Vagina (tissue), 2 donors: ENCODE measurements around the gene MRAS. TPM values are rescaled to one million over a fixed set of nuclear protein-coding genes. Genes with fewer than 3 reads are reported as not detected.

ENCODE experiments used
- DNase-seq, 2 donors: peaks; one replicate each; pipeline ENCODE4 v3.0.0-alpha.2; 2017; ENCODE audit errors: extremely low spot score in 2 of 2
- H3K27ac ChIP-seq: fragments of 200-600 bp; sonication (generic); one replicate; pipeline ENCODE4 v1.5.1; 2019
- H3K27me3 ChIP-seq: fragments of 200-600 bp; sonication (generic); one replicate; pipeline ENCODE4 v1.5.1; 2019
- H3K36me3 ChIP-seq, 2 donors: fragments of 200-600 bp; sonication (generic); one replicate each; pipeline ENCODE4 v1.5.1; 2017 to 2019
- H3K4me1 ChIP-seq: fragments of 200-600 bp; sonication (generic); one replicate; pipeline ENCODE4 v1.5.1; 2019
- H3K4me3 ChIP-seq, 2 donors: fragments of 200-600 bp; sonication (generic); 1 replicate in 1 of 2; 2 replicates in 1 of 2; pipeline ENCODE4 v1.5.1; 2016 to 2019
- H3K9me3 ChIP-seq: fragments of 200-600 bp; sonication (generic); one replicate; pipeline ENCODE4 v1.5.1; 2019
- POLR2A ChIP-seq, 2 donors: fragments of 450-650 bp; IDR thresholded peaks; one replicate each; pipeline ENCODE4 v1.6.1; 2017; ENCODE audit warnings: antibody characterized with exemption in 2 of 2, mild to moderate bottlenecking in 2 of 2, moderate library complexity in 2 of 2
- POLR2AphosphoS5 ChIP-seq, 2 donors: sonication (generic); formaldehyde crosslinking; IDR thresholded peaks; one replicate each; pipeline ENCODE4 v1.9.0; 2017; ENCODE audit warnings: antibody characterized with exemption in 2 of 2, mild to moderate bottlenecking in 2 of 2, low read depth in 1 of 2; ENCODE audit not compliant: insufficient read depth in 1 of 2
- intact Hi-C: fragments of 100-400 bp; cut with DNase I; formaldehyde crosslinking; loops from one replicate; pipeline ENCODE4 v1.15.1; 2023
- total RNA-seq: library from RNA; depleted of rRNA; stranded (reverse); fragments of >200 nt; gene quantifications from one replicate; pipeline ENCODE4 v1.2.3, GENCODE V29; 2016
- TF ChIP-seq, protein P1 (sequence below), 3 experiments: fragments of 450-650 bp in 2 of 3; fragments of 200-600 bp in 1 of 3; sonication (generic) in 1 of 3; IDR thresholded peaks; one replicate each; pipeline ENCODE4 v1.5.1; 2017 to 2019; ENCODE audit warnings: antibody characterized with exemption in 3 of 3, mild to moderate bottlenecking in 2 of 3, moderate library complexity in 2 of 3

The MRAS gene
- total RNA-seq, result 26.8 TPM

DNA sequence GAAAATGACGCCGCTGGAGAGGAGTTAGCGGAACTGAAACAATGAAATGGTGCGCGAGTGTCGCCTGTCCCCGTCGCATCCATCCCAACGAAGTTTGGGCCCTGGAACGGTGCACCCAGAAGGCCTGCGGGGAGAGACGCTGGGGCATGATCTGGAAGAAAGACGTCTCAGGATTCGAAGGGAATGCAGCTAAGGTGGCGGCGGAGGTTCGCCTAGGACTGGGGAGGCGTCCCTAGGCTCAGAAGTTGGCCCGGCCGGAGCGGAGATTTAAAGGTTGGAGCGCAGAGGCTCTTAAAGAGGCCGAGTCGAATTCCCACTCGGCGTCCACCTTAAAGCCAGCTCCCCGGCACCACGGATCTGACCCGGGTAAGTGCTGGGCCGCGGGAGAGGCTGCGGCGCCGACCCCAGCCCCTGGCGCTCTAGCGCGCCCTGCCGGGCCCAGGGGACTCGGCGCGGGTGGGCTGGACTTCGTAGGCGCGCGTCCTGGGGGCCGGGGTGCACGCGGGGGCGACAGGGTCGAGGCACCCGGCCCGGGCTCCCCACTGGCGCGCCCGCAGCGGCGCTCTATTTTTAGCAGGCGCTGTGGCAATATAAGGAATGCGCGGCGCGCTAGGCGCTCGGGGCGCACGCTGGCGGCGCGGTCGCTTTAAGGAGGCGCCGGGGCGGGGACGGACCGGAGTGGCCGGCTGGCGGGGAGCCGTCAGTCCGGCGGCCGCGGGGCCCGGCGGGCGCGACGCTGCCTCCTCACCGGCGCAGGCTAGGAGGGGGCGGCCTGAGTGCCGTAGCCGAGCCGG is at the start of gene MRAS:
MRAS (plus strand) TSS at position 620 of the 794 bp plus-strand sequence. CDS start 24,305 bp downstream, outside the sequence.
- peak in 1 of 2 donors; percentile 60 for TF ChIP-seq POLR2AphosphoS5 (IDR thresholded peaks at IDR 0.05; ENCODE audit: insufficient read depth in 1 of 2, low read depth in 1 of 2)
- TF ChIP-seq POLR2A (IDR thresholded peaks at IDR 0.05), result peak in 1 of 2 donors; percentile 47
- TF ChIP-seq, protein P1, sequence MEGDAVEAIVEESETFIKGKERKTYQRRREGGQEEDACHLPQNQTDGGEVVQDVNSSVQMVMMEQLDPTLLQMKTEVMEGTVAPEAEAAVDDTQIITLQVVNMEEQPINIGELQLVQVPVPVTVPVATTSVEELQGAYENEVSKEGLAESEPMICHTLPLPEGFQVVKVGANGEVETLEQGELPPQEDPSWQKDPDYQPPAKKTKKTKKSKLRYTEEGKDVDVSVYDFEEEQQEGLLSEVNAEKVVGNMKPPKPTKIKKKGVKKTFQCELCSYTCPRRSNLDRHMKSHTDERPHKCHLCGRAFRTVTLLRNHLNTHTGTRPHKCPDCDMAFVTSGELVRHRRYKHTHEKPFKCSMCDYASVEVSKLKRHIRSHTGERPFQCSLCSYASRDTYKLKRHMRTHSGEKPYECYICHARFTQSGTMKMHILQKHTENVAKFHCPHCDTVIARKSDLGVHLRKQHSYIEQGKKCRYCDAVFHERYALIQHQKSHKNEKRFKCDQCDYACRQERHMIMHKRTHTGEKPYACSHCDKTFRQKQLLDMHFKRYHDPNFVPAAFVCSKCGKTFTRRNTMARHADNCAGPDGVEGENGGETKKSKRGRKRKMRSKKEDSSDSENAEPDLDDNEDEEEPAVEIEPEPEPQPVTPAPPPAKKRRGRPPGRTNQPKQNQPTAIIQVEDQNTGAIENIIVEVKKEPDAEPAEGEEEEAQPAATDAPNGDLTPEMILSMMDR (IDR thresholded peaks at IDR 0.05), result peak; percentile 12 to 26 (median 21)
- Histone ChIP-seq H3K4me3 (peak within 1 kb of the TSS; percentile 57 to 81), H3K27ac (peak within 1 kb of the TSS; percentile 91), H3K9me3 (no peaks in the 10 kb centered on the region), H3K36me3 (no peaks in the 10 kb centered on the region), H3K27me3 (no peaks in the 10 kb centered on the region), H3K4me1 (peaks cover 11% of the 10 kb centered on the region)
- no peak for DNase-seq
- intact Hi-C loops, result loop anchor here (5.0 kb wide), 1 partner anchor 39 kb away; no protein-coding TSS in a partner anchor

GRCh38 chr3:138300647-138301046 is 47.7 kb upstream of the MRAS start:
- intact Hi-C loops, result no loop called here
- no peak overlapping the region for H3K4me3 ChIP-seq
- no peak overlapping the region for H3K27ac ChIP-seq
- no peak for DNase-seq
- H3K9me3 ChIP-seq, result no peaks in the 10 kb centered on the region
- TF ChIP-seq POLR2A (IDR thresholded peaks at IDR 0.05), result no peak
- no peak for TF ChIP-seq POLR2AphosphoS5 (IDR thresholded peaks at IDR 0.05; ENCODE audit: insufficient read depth in 1 of 2, low read depth in 1 of 2)
- TF ChIP-seq, protein P1 (IDR thresholded peaks at IDR 0.05), result no peak
- no peaks in the 10 kb centered on the region for H3K4me1 ChIP-seq
- no peaks in the 10 kb centered on the region for H3K27me3 ChIP-seq
- H3K36me3 ChIP-seq, result peaks cover 0 to 4% of the 10 kb centered on the region in 2 donors

DNA sequence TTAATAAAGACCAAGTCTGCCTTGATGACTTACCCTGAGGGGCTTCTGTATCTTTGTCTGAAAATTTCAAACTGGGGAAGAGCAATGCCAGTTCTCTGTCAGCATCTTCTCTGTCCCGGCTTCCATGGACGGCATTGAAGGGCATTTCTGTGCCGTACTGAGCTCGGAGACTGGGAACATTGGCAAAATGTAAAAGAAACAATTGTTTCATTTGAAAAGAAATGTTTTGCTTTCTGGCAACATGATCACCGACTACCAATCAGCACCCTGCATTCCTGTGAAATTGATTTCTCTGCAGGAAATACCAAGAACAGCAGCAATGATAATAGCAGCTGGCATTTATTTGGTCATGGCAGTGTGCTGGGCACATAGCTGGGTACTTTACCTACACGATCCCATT is 44.9 kb upstream of the MRAS start:
- Histone ChIP-seq H3K4me1 (no peaks in the 10 kb centered on the region), H3K4me3 (no peak overlapping the region), H3K9me3 (peaks cover 7% of the 10 kb centered on the region), H3K27ac (no peak overlapping the region), H3K27me3 (no peaks in the 10 kb centered on the region), H3K36me3 (no peaks in the 10 kb centered on the region)
- intact Hi-C loops, result no loop called here
- TF ChIP-seq, protein P1 (IDR thresholded peaks at IDR 0.05), result no peak
- TF ChIP-seq POLR2AphosphoS5 (IDR thresholded peaks at IDR 0.05; ENCODE audit: insufficient read depth in 1 of 2, low read depth in 1 of 2) (no peak), POLR2A (IDR thresholded peaks at IDR 0.05) (no peak)
- DNase-seq, result no peak

- H3K4me3 ChIP-seq, result no peak overlapping the region
- no peak for DNase-seq
- no peak overlapping the region for H3K27ac ChIP-seq
- no peaks in the 10 kb centered on the region for H3K36me3 ChIP-seq
- H3K9me3 ChIP-seq, result peaks cover 17% of the 10 kb centered on the region
- intact Hi-C loops, result no loop called here
- TF ChIP-seq, protein P1 (IDR thresholded peaks at IDR 0.05), result no peak
- TF ChIP-seq POLR2AphosphoS5 (IDR thresholded peaks at IDR 0.05; ENCODE audit: insufficient read depth in 1 of 2, low read depth in 1 of 2) (no peak), POLR2A (IDR thresholded peaks at IDR 0.05) (no peak)
- H3K27me3 ChIP-seq, result no peaks in the 10 kb centered on the region
- no peaks in the 10 kb centered on the region for H3K4me1 ChIP-seq
These were observed 40.5 kb upstream of the MRAS start for GRCh38 chr3:138307899-138308298.

GRCh38 chr3:138308783-138309182 is 39.6 kb upstream of the MRAS start:
- H3K9me3 ChIP-seq, result peaks cover 17% of the 10 kb centered on the region
- H3K27ac ChIP-seq, result no peak overlapping the region
- no peaks in the 10 kb centered on the region for H3K27me3 ChIP-seq

More at GRCh38 chr3:138308783-138309182, 39.6 kb upstream of the MRAS start:
- TF ChIP-seq POLR2AphosphoS5 (IDR thresholded peaks at IDR 0.05; ENCODE audit: insufficient read depth in 1 of 2, low read depth in 1 of 2), result no peak
- no peak for TF ChIP-seq POLR2A (IDR thresholded peaks at IDR 0.05)
- TF ChIP-seq, protein P1 (IDR thresholded peaks at IDR 0.05), result no peak
- H3K4me3 ChIP-seq, result no peak overlapping the region
- intact Hi-C loops, result no loop called here
- H3K4me1 ChIP-seq, result no peaks in the 10 kb centered on the region
- DNase-seq, result no peak
- no peaks in the 10 kb centered on the region for H3K36me3 ChIP-seq
